ENCODE results near the gene R3HDM4.

DNA sequence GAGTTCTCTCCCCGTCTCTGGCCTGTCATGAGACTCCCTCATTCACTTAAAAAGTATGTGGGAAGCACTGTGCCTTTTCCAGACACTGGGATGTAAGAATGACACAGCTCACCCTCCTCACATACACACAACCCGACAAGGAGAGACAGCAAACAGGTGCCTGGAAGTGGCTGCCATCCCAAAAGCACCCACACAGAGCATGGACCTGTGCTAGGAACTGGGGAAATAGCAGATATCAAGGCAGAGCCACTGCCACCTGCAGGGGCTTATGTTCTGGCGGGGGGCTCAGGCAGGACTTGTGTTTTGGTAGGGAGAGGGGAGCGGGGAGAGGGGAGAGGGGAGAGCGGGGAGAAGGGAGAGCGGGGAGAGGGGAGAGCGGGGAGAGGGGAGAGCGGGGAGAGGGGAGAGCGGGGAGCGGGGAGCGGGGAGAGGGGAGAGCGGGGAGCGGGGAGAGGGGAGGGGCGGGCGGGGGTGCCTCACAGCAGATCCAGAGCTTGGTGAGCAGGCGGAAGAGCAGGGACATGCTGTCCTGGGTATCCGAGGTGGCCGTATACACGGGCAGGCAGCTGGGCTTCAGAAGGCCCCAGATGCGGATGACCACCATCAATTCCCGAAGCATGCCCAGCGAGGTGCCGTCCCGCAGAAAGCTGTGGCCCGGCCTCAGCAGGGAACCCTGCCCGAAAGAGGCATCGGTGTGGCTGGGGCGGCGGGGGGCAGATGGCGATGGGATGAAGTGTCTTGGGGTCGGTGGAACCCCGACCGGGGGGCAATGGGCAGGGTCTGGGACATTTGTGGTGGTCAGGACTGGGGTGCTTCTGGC, 41.4 kb downstream of the R3HDM4 start:
- TF ChIP-seq, protein P1, sequence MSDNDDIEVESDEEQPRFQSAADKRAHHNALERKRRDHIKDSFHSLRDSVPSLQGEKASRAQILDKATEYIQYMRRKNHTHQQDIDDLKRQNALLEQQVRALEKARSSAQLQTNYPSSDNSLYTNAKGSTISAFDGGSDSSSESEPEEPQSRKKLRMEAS (IDR thresholded peaks at IDR 0.05; ENCODE audit: low read depth, low read length), result no peak
- TF ChIP-seq, protein P2, sequence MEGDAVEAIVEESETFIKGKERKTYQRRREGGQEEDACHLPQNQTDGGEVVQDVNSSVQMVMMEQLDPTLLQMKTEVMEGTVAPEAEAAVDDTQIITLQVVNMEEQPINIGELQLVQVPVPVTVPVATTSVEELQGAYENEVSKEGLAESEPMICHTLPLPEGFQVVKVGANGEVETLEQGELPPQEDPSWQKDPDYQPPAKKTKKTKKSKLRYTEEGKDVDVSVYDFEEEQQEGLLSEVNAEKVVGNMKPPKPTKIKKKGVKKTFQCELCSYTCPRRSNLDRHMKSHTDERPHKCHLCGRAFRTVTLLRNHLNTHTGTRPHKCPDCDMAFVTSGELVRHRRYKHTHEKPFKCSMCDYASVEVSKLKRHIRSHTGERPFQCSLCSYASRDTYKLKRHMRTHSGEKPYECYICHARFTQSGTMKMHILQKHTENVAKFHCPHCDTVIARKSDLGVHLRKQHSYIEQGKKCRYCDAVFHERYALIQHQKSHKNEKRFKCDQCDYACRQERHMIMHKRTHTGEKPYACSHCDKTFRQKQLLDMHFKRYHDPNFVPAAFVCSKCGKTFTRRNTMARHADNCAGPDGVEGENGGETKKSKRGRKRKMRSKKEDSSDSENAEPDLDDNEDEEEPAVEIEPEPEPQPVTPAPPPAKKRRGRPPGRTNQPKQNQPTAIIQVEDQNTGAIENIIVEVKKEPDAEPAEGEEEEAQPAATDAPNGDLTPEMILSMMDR (IDR thresholded peaks at IDR 0.05; ENCODE audit: low read depth, low read length), result no peak
- TF ChIP-seq POLR2A (IDR thresholded peaks at IDR 0.05; ENCODE audit: extremely low read depth, insufficient read length), result no peak

Measured in NB4 (cell line).